ENCODE data around the gene ARHGAP9.
A peak's percentile ranks its signal among the peaks of the same experiment; 100 is the strongest.

Gene ARHGAP9

GRCh38 chr12:57479376-57480115, at the start of gene ARHGAP9:
Gene ARHGAP9, minus strand, starts transcription at chr12:57479866. Its CDS starts 460 bp downstream, at chr12:57479406.
- DNase-seq (ENCODE audit: low read depth in 1 of 2, low spot score in 1 of 2), result no peak

GRCh38 chr12:57528831-57529555, 49.3 kb upstream of the ARHGAP9 start:
- no peak for DNase-seq (ENCODE audit: low read depth in 1 of 2, low spot score in 1 of 2)

GRCh38 chr12:57528176-57528575, 48.5 kb upstream of the ARHGAP9 start:
- no peak for DNase-seq (ENCODE audit: low read depth in 1 of 2, low spot score in 1 of 2)

GRCh38 chr12:57527184-57527583, 47.5 kb upstream of the ARHGAP9 start:
- no peak for DNase-seq (ENCODE audit: low read depth in 1 of 2, low spot score in 1 of 2)

GRCh38 chr12:57526477-57527126, 46.9 kb upstream of the ARHGAP9 start:
- no peak for DNase-seq (ENCODE audit: low read depth in 1 of 2, low spot score in 1 of 2)

- no peak for DNase-seq (ENCODE audit: low read depth in 1 of 2, low spot score in 1 of 2)
Observed at GRCh38 chr12:57525615-57526383, 46.1 kb upstream of the ARHGAP9 start.

- DNase-seq (ENCODE audit: low read depth in 1 of 2, low spot score in 1 of 2), result no peak
Observed at GRCh38 chr12:57524814-57525614, 45.3 kb upstream of the ARHGAP9 start.

GRCh38 chr12:57523706-57524614, 44.3 kb upstream of the ARHGAP9 start:
- no peak for DNase-seq (ENCODE audit: low read depth in 1 of 2, low spot score in 1 of 2)

GRCh38 chr12:57522887-57523705, 43.4 kb upstream of the ARHGAP9 start:
- no peak for DNase-seq (ENCODE audit: low read depth in 1 of 2, low spot score in 1 of 2)

GRCh38 chr12:57522011-57522886, 42.6 kb upstream of the ARHGAP9 start, which contains the start of gene MBD6:
Gene MBD6, plus strand, starts transcription at chr12:57522824. Its CDS starts 1,480 bp downstream, at chr12:57524304.
- DNase-seq (ENCODE audit: low read depth in 1 of 2, low spot score in 1 of 2), result peak; percentile 83

GRCh38 chr12:57521525-57522010, 41.9 kb upstream of the ARHGAP9 start:
- no peak for DNase-seq (ENCODE audit: low read depth in 1 of 2, low spot score in 1 of 2)

GRCh38 chr12:57520053-57520818, 40.6 kb upstream of the ARHGAP9 start, which contains the start of gene DDIT3:
Gene DDIT3, minus strand, starts transcription at chr12:57520514. Its CDS starts 3,108 bp downstream, at chr12:57517406.
- peak; percentile 99 to 100 for DNase-seq (ENCODE audit: low read depth in 1 of 2, low spot score in 1 of 2)

GRCh38 chr12:57519796-57520052, 40.1 kb upstream of the ARHGAP9 start:
- peak in 1 of 2 donors; percentile 9 for DNase-seq (ENCODE audit: low read depth in 1 of 2, low spot score in 1 of 2)

GRCh38 chr12:57518920-57519795, 39.5 kb upstream of the ARHGAP9 start:
- DNase-seq (ENCODE audit: low read depth in 1 of 2, low spot score in 1 of 2), result no peak

GRCh38 chr12:57518176-57518919, 38.7 kb upstream of the ARHGAP9 start:
- DNase-seq (ENCODE audit: low read depth in 1 of 2, low spot score in 1 of 2), result no peak

Data from stimulated activated CD4-positive, alpha-beta T cell treated with anti-CD3 and anti-CD28 coated beads, Interleukin-15, amount 100 ng/mL, for 1 hour (primary cell).